SK-N-SH treated with all-trans-retinoic acid at 6 μM for 48 hours (cell line): ENCODE data around the gene DNMT3A.
A peak's percentile ranks its signal among the peaks of the same experiment; 100 is the strongest.
"Not testable (repeated sequence)": the region's sequence is repeated elsewhere in the genome, so short reads cannot be mapped to it uniquely, and the experiment has no call there.

Experiments
- ATAC-seq: fragments of 200-7000 bp; cut with Tn5 transposase; 3 replicates; pipeline ENCODE4 v1.9.1; 2020; ENCODE audit warnings: mild to moderate bottlenecking, moderate library complexity
- ARNTL ChIP-seq: fragments of 450-650 bp; formaldehyde crosslinking; IDR thresholded peaks from 2 replicates; pipeline ENCODE4 v1.5.0; 2020; ENCODE audit warnings: low read depth, mild to moderate bottlenecking, moderate library complexity, borderline replicate concordance
- BACH2 ChIP-seq: fragments of 250-450 bp; sonication (Bioruptor Pico); IDR thresholded peaks from 2 replicates; pipeline ENCODE4 v1.9.0; 2021; ENCODE audit warnings: mild to moderate bottlenecking, borderline replicate concordance
- ISL1 ChIP-seq: fragments of 250-450 bp; sonication (Bioruptor Pico); IDR thresholded peaks from 2 replicates; pipeline ENCODE4 v2.1.2; 2022; ENCODE audit warnings: mild to moderate bottlenecking, moderate library complexity
- PPARA ChIP-seq: fragments of 250-450 bp; sonication (Bioruptor Pico); IDR thresholded peaks from 2 replicates; pipeline ENCODE4 v1.5.0; 2020; ENCODE audit warnings: mild to moderate bottlenecking, borderline replicate concordance
- RARB ChIP-seq: fragments of 250-450 bp; sonication (Bioruptor Pico); IDR thresholded peaks from 2 replicates; pipeline ENCODE4 v1.8.0; 2021; ENCODE audit warnings: mild to moderate bottlenecking, moderate library complexity
- TSHZ2 ChIP-seq: fragments of 250-450 bp; sonication (Bioruptor Pico); IDR thresholded peaks from 2 replicates; pipeline ENCODE4 v1.5.0; 2020; ENCODE audit warnings: mild to moderate bottlenecking, moderate library complexity
- ZFP3 ChIP-seq: fragments of 250-450 bp; sonication (Bioruptor Pico); IDR thresholded peaks from 2 replicates; pipeline ENCODE4 v1.5.0; 2020; ENCODE audit warnings: mild to moderate bottlenecking, moderate library complexity
- ZFP30 ChIP-seq: fragments of 450-650 bp; formaldehyde crosslinking; IDR thresholded peaks from 2 replicates; pipeline ENCODE4 v1.5.0; 2022; ENCODE audit warnings: mild to moderate bottlenecking, moderate library complexity
- ZNF8 ChIP-seq: fragments of 450-650 bp; formaldehyde crosslinking; IDR thresholded peaks from 2 replicates; pipeline ENCODE4 v1.5.0; 2020; ENCODE audit warnings: mild to moderate bottlenecking, moderate library complexity
- TF ChIP-seq, protein P1 (sequence below): fragments of 250-450 bp; sonication (Bioruptor Pico); IDR thresholded peaks from 2 replicates; pipeline ENCODE4 v1.5.1; 2020; ENCODE audit warnings: low read depth, mild to moderate bottlenecking, moderate library complexity
- TF ChIP-seq, protein P2 (sequence below): fragments of 250-450 bp; sonication (Bioruptor Pico); IDR thresholded peaks from 2 replicates; pipeline ENCODE4 v1.8.0; 2020; ENCODE audit warnings: mild to moderate bottlenecking, moderate library complexity, borderline replicate concordance

Gene DNMT3A

DNA sequence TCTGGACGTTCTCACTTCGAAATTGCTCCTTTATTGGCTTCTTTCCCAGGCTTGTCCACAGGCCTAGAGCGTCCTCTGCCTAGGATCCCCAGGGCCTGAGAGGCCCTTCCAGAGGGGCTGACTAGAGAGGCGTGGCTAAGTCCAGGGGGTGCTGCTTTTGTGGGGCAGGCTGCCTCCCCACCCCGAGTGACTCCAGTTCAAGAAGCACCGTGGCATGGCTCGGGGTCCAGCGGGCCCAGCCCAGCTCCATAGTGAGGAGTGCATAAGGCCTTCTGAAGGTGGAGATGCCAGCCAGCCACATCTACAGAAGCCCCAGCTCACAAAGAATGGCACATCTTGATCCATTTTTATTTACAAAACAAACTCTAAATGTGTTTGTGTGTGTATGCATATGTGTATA is 128.5 kb downstream of the DNMT3A start (continued):
- TF ChIP-seq ISL1 (CRISPR knock-in tag) (no peak), TSHZ2 (CRISPR knock-in tag) (no peak)

DNA sequence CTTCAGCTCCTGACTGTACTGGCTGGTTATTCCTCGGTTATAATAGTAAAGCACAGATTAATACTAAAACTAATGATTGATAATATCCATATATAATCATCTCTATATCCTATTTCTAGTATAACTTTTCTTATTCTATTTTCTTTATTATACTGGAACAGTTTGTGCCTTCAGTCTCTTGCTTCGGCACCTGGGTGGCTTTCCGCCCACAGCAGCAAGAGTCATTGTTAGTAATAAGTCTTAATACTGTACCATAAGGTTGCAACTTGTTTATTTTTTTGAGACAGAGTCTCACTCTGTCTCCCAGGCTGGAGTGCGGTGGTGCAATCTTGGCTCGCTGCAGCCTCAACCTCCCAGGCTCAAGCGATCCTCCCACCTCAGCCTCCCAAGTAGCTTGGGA is 130.8 kb downstream of the DNMT3A start:
- ATAC-seq, result not testable (repeated sequence)

- no peak for TF ChIP-seq PPARA (CRISPR knock-in tag)
- no peak for ATAC-seq
Measured at GRCh38 chr2:25207078-25207545, 134.6 kb downstream of the DNMT3A start.

- TF ChIP-seq, protein P1, sequence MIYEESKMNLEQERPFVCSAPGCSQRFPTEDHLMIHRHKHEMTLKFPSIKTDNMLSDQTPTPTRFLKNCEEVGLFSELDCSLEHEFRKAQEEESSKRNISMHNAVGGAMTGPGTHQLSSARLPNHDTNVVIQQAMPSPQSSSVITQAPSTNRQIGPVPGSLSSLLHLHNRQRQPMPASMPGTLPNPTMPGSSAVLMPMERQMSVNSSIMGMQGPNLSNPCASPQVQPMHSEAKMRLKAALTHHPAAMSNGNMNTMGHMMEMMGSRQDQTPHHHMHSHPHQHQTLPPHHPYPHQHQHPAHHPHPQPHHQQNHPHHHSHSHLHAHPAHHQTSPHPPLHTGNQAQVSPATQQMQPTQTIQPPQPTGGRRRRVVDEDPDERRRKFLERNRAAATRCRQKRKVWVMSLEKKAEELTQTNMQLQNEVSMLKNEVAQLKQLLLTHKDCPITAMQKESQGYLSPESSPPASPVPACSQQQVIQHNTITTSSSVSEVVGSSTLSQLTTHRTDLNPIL (CRISPR knock-in tag), result no peak
- TF ChIP-seq ZFP30 (CRISPR knock-in tag), result no peak
- no peak for ATAC-seq
Measured at GRCh38 chr2:25204190-25204838, 137.4 kb downstream of the DNMT3A start.

GRCh38 chr2:25202275-25202674 is 139.4 kb downstream of the DNMT3A start:
- TF ChIP-seq ISL1 (CRISPR knock-in tag) (no peak), ZNF8 (CRISPR knock-in tag) (no peak)
- no peak for ATAC-seq

GRCh38 chr2:25201794-25202193 is 139.9 kb downstream of the DNMT3A start:
- TF ChIP-seq, protein P1 (CRISPR knock-in tag), result no peak
- TF ChIP-seq PPARA (CRISPR knock-in tag) (no peak), ARNTL (CRISPR knock-in tag) (no peak), ZFP30 (CRISPR knock-in tag) (no peak)
- TF ChIP-seq, all 23 proteins: peak for 0
- ATAC-seq, result no peak

DNA sequence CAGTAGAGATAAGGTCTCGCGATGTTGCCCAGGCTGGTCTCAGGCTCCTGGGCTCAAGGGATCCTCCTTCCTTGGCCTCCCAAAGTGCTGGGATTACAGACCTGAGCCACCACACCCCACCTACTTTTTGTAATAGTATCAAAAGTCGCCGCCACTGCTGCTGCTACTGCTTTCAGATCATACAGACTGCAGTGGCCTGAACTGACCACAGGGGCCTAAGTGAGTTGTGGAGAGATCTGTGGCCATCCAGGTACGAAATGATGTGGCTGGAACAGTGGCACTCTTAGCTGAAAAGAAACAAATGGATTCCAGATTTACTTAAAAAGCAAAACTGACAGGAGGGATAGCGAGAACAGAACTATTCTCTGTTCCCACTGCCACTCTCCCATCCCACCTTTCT is 140.5 kb downstream of the DNMT3A start:
- ATAC-seq, result peak; percentile 59
- no peak for TF ChIP-seq BACH2 (CRISPR knock-in tag)
- TF ChIP-seq TSHZ2 (CRISPR knock-in tag), result no peak
- TF ChIP-seq, protein P2, sequence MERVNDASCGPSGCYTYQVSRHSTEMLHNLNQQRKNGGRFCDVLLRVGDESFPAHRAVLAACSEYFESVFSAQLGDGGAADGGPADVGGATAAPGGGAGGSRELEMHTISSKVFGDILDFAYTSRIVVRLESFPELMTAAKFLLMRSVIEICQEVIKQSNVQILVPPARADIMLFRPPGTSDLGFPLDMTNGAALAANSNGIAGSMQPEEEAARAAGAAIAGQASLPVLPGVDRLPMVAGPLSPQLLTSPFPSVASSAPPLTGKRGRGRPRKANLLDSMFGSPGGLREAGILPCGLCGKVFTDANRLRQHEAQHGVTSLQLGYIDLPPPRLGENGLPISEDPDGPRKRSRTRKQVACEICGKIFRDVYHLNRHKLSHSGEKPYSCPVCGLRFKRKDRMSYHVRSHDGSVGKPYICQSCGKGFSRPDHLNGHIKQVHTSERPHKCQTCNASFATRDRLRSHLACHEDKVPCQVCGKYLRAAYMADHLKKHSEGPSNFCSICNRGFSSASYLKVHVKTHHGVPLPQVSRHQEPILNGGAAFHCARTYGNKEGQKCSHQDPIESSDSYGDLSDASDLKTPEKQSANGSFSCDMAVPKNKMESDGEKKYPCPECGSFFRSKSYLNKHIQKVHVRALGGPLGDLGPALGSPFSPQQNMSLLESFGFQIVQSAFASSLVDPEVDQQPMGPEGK (CRISPR knock-in tag), result no peak
- no peak for TF ChIP-seq ZFP3 (CRISPR knock-in tag)
- TF ChIP-seq RARB (CRISPR knock-in tag), result no peak
- TF ChIP-seq, all 23 proteins: peak for 0
